Thymus (tissue), 11 donors: ENCODE results near the gene FMNL1. TPM values are rescaled to one million over a fixed set of nuclear protein-coding genes. Genes with fewer than 3 reads are reported as not detected.

ENCODE experiments used
- DNase-seq, 9 donors: peaks; one replicate each; pipeline ENCODE4 v3.0.0-alpha.2; 2013; ENCODE audit warnings: low spot score in 9 of 9, low read depth in 6 of 9, missing footprints in 1 of 9
- H3K27ac ChIP-seq, 2 donors: one replicate each; pipeline ENCODE4 v1.5.1; 2013; ENCODE audit warnings: control low read depth in 1 of 2, low read depth in 1 of 2, low read length in 1 of 2, mild to moderate bottlenecking in 1 of 2, moderate library complexity in 1 of 2
- H3K27me3 ChIP-seq, 2 donors: one replicate each; pipeline ENCODE4 v1.5.1; 2013; ENCODE audit warnings: low read length in 1 of 2; ENCODE audit not compliant: control insufficient read depth in 2 of 2, insufficient read depth in 1 of 2
- H3K36me3 ChIP-seq, 2 donors: one replicate each; pipeline ENCODE4 v1.5.1; 2013; ENCODE audit warnings: low read length in 1 of 2, mild to moderate bottlenecking in 1 of 2, moderate library complexity in 1 of 2; ENCODE audit not compliant: control insufficient read depth in 2 of 2, insufficient read depth in 2 of 2
- H3K4me1 ChIP-seq, 2 donors: one replicate each; pipeline ENCODE4 v1.5.1; 2013; ENCODE audit warnings: low read length in 2 of 2; ENCODE audit not compliant: control insufficient read depth in 2 of 2, insufficient read depth in 2 of 2
- H3K4me3 ChIP-seq, 2 donors: one replicate each; pipeline ENCODE4 v1.5.1; 2013; ENCODE audit warnings: low read length in 2 of 2, control low read depth in 1 of 2, mild to moderate bottlenecking in 1 of 2
- H3K9me3 ChIP-seq, 2 donors: one replicate each; pipeline ENCODE4 v1.5.1; 2013; ENCODE audit warnings: low read length in 1 of 2, mild to moderate bottlenecking in 1 of 2; ENCODE audit not compliant: control insufficient read depth in 2 of 2, insufficient read depth in 1 of 2
- WGBS: extraction: QIAGEN DNeasy Blood & Tissue Kit; methylation state at CpG from one replicate; pipeline ENCODE4 v1.1.7; 2013; 5-methylcytosine and 5-hydroxymethylcytosine counted together
- polyA plus RNA-seq: library from polyadenylated mRNA; stranded (reverse); fragments of 200-250 nt; gene quantifications from one replicate; pipeline ENCODE4 v1.2.3, GENCODE V29; 2013
- total RNA-seq: library from RNA; stranded (reverse); fragments of 120-200 nt; gene quantifications from one replicate; pipeline ENCODE4 v1.2.4, GENCODE V29; 2013
- donor health status: healthy.

Gene FMNL1
- total and polyA plus RNA-seq, 2 donors = 16.7 to 79.5 TPM

DNA sequence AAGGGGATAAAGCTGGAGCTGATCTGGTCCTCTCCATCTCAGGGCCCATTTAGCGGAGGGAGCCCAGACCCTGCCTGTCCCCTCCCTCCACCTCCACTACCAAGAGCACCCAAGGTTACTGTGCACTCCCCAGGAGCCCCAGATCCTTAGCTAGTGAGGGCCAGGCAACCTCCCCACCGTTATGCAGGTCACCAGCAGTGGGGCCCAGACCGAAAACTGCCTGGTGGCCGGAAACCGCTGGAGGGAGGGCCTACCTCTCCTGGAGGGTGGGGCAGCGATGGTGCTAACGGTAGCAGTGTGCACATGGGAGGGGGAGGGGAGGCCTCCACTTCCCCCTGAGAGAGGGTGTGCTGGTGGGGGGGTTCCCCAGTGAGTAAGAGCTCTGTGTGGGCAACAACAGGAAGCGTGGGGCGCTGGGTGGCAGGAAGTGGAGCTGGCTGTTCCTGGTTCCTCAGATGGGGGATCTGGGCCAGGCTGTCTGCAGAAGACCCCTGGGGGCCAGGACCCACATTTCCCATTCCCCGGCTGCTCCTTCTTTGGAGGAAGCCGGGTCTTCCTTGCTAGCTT lies 4.4 kb downstream of the FMNL1 start:
- Histone ChIP-seq H3K4me1 (peaks cover 66 to 87% of the 10 kb centered on the region in 2 donors), H3K9me3 (peaks cover 0 to 2% of the 10 kb centered on the region in 2 donors), H3K27ac (peak overlapping the region; percentile 97 to 99), H3K4me3 (peak overlapping the region; percentile 97 to 100), H3K27me3 (peaks cover 0 to 2% of the 10 kb centered on the region in 2 donors), H3K36me3 (peaks cover 0 to 6% of the 10 kb centered on the region in 2 donors)
- DNase-seq = peak in 8 of 9 donors; percentile 89 to 99 (median 96)
- WGBS = 5% methylated on average over 11 of the region's 11 CpGs

DNA sequence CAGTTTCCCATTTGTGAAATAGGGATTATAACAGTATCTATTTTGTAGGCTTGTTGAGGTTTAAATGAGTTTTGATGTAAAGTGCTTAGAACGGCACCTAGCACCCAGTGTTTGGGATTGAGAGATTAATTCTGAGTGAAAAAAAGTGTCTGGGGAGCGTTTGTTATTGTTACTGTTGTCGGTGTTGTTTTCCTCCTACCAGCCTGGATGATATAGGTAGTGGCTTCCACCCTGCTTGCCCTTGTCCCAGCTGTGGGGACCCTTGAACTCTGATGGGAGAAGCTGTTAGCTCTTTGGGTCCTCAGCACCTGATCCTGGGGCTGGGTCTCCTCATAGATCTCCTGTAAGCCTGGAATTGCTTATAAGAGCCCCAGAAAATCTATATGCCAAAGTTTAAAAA lies 4.9 kb downstream of the FMNL1 start:
- H3K9me3 ChIP-seq = peaks cover 0 to 2% of the 10 kb centered on the region in 2 donors
- H3K36me3 ChIP-seq = peaks cover 0 to 10% of the 10 kb centered on the region in 2 donors
- H3K27me3 ChIP-seq = no peaks in the 10 kb centered on the region
- WGBS = 13% methylated on average over 3 of the region's 3 CpGs
- no peak for DNase-seq
- peak overlapping the region; percentile 97 to 99 for H3K27ac ChIP-seq
- H3K4me1 ChIP-seq = peaks cover 66 to 90% of the 10 kb centered on the region in 2 donors
- H3K4me3 ChIP-seq = peak overlapping the region; percentile 97 to 100

DNA sequence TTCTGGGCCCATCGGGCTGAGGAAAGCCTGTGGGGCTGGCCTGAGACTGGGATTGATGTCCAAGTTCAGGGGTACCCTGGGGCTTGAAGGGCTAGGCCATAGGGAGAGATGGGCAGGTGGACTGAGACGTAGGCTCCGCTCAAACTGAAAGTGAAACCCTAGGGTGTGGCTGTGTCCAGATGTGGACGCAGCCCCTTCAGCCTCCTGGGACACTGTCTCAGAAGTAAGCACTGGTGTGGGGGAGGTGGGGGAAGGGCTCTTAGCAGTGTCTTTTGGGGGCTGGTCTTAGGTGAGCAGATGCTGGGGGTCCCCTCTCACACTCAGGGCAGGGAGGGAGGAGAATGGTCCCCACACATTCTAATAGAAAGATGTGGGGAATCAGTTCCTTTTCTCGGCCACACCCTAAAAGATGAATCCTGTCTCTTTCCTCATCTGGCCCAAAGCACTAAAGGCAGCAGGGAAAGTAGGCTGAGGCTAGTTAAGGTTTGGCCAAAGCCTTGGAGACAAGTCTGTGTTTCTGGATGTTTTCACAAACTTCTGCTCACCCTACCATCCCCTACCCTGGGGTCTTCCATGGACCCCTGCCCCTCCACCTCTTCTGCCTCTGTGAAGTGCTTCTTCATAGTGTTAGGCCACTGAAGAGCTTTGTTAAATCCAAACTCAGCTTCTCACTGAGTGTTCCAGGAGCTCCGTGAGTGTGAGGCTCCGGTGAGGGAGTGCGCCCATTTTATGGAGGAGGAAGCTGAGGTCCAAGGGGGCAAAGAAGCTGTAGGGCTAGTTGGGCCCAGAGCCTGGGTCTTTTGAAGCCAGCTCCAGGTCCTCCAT lies 5.6 kb downstream of the FMNL1 start:
- DNase-seq = peak in 2 of 9 donors; percentile 32 to 51
- Histone ChIP-seq H3K36me3 (peaks cover 3 to 16% of the 10 kb centered on the region in 2 donors), H3K4me3 (peak overlapping the region; percentile 97 to 100), H3K27ac (peak overlapping the region; percentile 97 to 99), H3K9me3 (peaks cover 0 to 2% of the 10 kb centered on the region in 2 donors), H3K4me1 (peaks cover 66 to 93% of the 10 kb centered on the region in 2 donors), H3K27me3 (no peaks in the 10 kb centered on the region)
- 58% methylated on average over 8 of the region's 8 CpGs for WGBS

DNA sequence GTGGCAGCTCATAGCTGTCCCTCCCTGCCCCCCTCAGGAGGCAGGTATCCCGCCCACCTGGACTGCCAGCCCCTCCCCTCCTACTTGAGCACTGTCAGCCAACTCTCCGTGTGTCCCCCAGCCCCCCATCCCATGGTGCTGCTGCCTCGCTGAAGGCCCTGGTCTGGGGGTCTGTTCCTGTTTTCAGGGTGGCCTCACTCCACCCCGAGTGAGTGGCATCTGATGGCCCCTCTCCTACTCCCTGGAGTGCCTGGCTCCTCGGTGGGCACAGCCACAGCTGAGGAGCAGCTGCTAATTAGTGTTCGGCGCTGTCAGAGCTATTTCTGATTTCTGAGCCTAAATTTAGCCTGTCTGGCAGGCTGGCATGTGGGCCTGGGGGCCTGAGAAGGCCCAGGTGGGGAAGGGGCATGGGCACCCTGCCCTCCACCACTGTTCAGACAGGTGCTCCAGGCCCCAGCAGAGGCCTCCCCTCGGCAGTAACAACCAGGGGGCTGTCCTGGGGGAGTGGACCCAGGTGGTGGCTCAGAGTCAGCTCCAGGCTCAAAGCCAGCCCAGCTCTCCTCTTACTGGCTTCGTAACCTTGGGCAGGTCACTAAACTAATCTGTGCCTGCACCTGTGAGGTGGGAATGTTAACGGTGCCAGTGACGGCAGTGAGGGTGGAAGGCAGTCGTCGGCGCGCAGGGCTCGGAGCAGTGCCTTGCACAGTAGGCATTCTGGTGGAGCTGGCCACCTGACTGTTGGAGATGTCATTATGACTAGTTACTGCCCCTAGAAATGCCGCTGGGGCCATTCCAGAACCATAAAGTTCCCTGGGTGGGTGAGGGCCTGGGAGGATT lies 6.5 kb downstream of the FMNL1 start:
- peak in 1 of 9 donors; percentile 35 for DNase-seq

DNA sequence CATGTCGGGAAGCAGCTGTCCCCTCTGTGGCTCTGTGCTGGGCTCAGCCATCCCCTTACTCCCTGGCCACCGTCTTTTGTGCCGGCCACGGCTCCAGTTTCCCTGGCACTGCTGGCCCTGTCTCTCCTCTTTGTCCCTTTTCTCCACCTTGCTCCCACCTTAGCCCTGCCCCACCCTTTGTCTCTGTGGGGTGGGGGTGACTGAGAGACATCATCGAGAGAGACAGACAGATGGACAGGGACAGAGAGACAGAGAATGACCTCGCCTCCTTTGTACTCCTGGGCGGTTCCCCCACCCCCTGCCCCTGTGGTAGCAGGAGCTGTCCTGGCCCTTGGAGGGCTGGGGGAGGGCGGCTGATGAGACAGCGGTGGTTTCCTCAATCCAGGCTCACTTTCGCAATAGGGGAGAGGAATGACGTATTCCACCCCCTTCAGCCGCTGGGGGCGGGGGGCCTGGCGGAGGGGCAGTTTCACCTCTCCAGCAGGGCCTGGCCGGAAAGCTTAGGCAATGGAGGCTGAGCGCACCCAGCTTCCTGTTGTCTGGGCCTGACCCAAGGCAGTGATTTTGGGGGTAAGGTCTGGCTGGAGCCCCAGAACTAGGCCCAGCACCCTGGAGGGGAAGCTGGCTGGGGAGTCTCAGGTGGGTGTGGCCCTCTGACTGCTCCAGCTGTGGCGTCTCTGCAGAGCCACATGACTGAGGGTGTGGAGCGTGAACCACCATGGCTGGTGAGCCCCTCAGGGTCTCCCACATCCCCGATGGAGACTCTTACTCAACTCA lies 7.3 kb downstream of the FMNL1 start:
- no peaks in the 10 kb centered on the region for H3K27me3 ChIP-seq
- 28% methylated on average over 19 of the region's 19 CpGs for WGBS
- H3K27ac ChIP-seq = peak overlapping the region; percentile 97 to 99
- peaks cover 19 to 27% of the 10 kb centered on the region in 2 donors for H3K36me3 ChIP-seq
- DNase-seq = peak in 2 of 9 donors; percentile 64 to 80
- H3K4me3 ChIP-seq = peak overlapping the region in 1 of 2 donors; percentile 12
- H3K4me1 ChIP-seq = peaks cover 57 to 89% of the 10 kb centered on the region in 2 donors
- no peaks in the 10 kb centered on the region for H3K9me3 ChIP-seq

More for the DNA sequence above, 6.5 kb downstream of the FMNL1 start:
- H3K36me3 ChIP-seq = peaks cover 11 to 24% of the 10 kb centered on the region in 2 donors
- H3K27ac ChIP-seq = peak overlapping the region; percentile 97 to 99
- H3K27me3 ChIP-seq = no peaks in the 10 kb centered on the region
- no peaks in the 10 kb centered on the region for H3K9me3 ChIP-seq
- WGBS = 47% methylated on average over 17 of the region's 17 CpGs
- H3K4me3 ChIP-seq = peak overlapping the region; percentile 6 to 12
- H3K4me1 ChIP-seq = peaks cover 65 to 92% of the 10 kb centered on the region in 2 donors

DNA sequence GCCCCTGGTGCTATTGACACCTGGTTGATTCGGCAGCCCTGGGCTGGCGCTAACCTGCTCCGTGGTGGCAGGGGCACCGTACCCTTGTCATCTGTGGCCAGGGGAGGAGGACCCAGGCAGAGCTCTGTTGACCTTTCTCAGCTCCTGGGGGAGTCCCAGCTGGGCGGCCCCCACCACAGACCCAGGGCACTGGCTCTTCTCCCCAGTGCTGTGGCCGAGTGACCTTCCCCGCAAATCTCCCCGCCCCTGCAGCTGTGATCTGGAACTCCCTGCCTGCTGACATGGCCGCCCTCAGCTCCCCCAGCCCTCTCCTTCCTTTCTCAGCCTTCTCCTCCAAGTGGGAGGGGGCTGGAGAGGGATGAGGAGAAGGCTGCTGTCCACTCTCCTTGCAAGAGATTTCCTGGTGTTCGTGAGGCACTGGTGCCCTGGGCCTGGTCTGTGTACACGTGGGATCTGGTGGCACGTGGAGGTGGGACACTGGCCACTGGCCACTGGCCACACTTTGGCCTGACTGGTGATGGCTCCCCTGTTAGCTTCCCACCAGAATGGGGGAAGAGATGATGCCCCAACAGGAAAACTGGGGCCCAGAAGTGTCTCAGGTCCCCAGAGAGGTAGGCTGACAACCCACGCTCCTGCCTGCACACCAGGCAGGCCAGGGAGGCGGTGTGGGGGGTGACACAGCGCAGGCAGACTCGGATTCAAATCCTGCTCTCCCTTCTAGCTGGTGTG lies 8.2 kb downstream of the FMNL1 start:
- Histone ChIP-seq H3K4me3 (no peak overlapping the region), H3K36me3 (peaks cover 21 to 30% of the 10 kb centered on the region in 2 donors), H3K27me3 (no peaks in the 10 kb centered on the region), H3K4me1 (peaks cover 50 to 86% of the 10 kb centered on the region in 2 donors), H3K27ac (peak overlapping the region; percentile 78 to 97), H3K9me3 (no peaks in the 10 kb centered on the region)
- WGBS = 82% methylated on average over 16 of the region's 16 CpGs
- DNase-seq = no peak

DNA sequence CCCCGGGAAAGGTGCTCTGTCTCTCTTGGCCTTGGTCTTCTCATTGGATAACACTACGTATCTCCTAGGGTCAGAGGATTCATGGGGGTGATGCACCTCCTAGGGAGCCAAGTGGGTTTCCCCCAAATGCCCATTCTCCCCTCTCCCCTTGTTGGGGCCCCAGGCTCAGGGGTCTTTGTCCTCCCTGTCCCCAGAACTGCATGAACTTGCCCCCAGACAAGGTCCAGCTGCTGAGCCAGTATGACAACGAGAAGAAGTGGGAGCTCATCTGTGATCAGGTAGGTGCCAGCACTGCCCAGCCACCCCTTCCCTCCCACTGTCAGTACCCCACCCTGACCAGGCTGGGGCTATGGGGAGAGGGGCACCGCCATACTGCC lies 8.7 kb downstream of the FMNL1 start:
- 96% methylated on average over 4 of the region's 4 CpGs for WGBS

More for the DNA sequence above, 8.7 kb downstream of the FMNL1 start:
- peak overlapping the region in 1 of 2 donors; percentile 15 for H3K27ac ChIP-seq
- peaks cover 54 to 86% of the 10 kb centered on the region in 2 donors for H3K4me1 ChIP-seq
- no peak for DNase-seq
- H3K27me3 ChIP-seq = no peaks in the 10 kb centered on the region
- no peak overlapping the region for H3K4me3 ChIP-seq
- H3K36me3 ChIP-seq = peaks cover 21 to 34% of the 10 kb centered on the region in 2 donors
- H3K9me3 ChIP-seq = no peaks in the 10 kb centered on the region
